NB4 (cell line): ENCODE data around the gene MBTD1.
"Not testable (repeated sequence)": the region's sequence is repeated elsewhere in the genome, so short reads cannot be mapped to it uniquely, and the experiment has no call there.

Experiments used
- DNase-seq: peaks from one replicate; pipeline ENCODE4 v3.0.0; 2010; ENCODE audit warnings: low read depth
- H3K4me3 ChIP-seq: one replicate; pipeline ENCODE4 v1.5.1; 2011; ENCODE audit warnings: mild to moderate bottlenecking, low read depth, low read length, moderate library complexity
- CTCF ChIP-seq: IDR thresholded peaks from one replicate; pipeline ENCODE4 v1.5.1; 2012; ENCODE audit warnings: low read depth, low read length
- MAX ChIP-seq: IDR thresholded peaks from 2 replicates; pipeline ENCODE4 v1.6.1; 2011; ENCODE audit warnings: low read depth, low read length
- MYC ChIP-seq: IDR thresholded peaks from 2 replicates; pipeline ENCODE4 v1.6.1; 2011; ENCODE audit warnings: low read depth, low read length
- POLR2A ChIP-seq: IDR thresholded peaks from 2 replicates; pipeline ENCODE4 v1.6.1; 2011; ENCODE audit warnings: mild to moderate bottlenecking; ENCODE audit not compliant: insufficient read length; ENCODE audit errors: extremely low read depth

MBTD1 gene

GRCh38 chr17:51259564-51260236, at the start of gene MBTD1:
TSS of gene MBTD1 (minus strand) at chr17:51260049. CDS start at chr17:51225161, 34,888 bp downstream.
- DNase-seq, result peak; percentile 97
- TF ChIP-seq MYC (no peak), POLR2A (peak; percentile 46), MAX (no peak), CTCF (no peak)
- peak within 1 kb of the TSS; percentile 96 for H3K4me3 ChIP-seq

- no peak overlapping the region for H3K4me3 ChIP-seq
- no peak for DNase-seq
- TF ChIP-seq CTCF (no peak), POLR2A (no peak), MYC (no peak), MAX (no peak)
Measured at GRCh38 chr17:51305182-51305581, 45.3 kb upstream of the MBTD1 start.

- H3K4me3 ChIP-seq, result no peak overlapping the region
- TF ChIP-seq MYC (no peak), CTCF (no peak), POLR2A (no peak), MAX (no peak)
- no peak for DNase-seq
Measured at GRCh38 chr17:51299859-51300258, 40.0 kb upstream of the MBTD1 start.

GRCh38 chr17:51298508-51299371, 38.9 kb upstream of the MBTD1 start:
- peak; percentile 57 for TF ChIP-seq CTCF
- no peak for TF ChIP-seq POLR2A
- 0 out of 2 replicates have a peak, but pooled peaks have one; percentile 19 for TF ChIP-seq MYC
- peak; percentile 34; the same call in 1 of the 2 replicates for TF ChIP-seq MAX
- H3K4me3 ChIP-seq, result no peak overlapping the region
- peak; percentile 56 for DNase-seq

- DNase-seq, result not testable (repeated sequence)
Measured at GRCh38 chr17:51294338-51294737, 34.5 kb upstream of the MBTD1 start.

GRCh38 chr17:51289696-51290111, 29.9 kb upstream of the MBTD1 start:
- DNase-seq, result no peak
- no peak for TF ChIP-seq MAX
- no peak for TF ChIP-seq POLR2A
- TF ChIP-seq MYC, result no peak
- no peak for TF ChIP-seq CTCF
- H3K4me3 ChIP-seq, result no peak overlapping the region

More at GRCh38 chr17:51294338-51294737, 34.5 kb upstream of the MBTD1 start:
- H3K4me3 ChIP-seq, result not testable (repeated sequence)
